Measurements from ENCODE around the gene ZNF217.
"Not testable (repeated sequence)": the region's sequence is repeated elsewhere in the genome, so short reads cannot be mapped to it uniquely, and the experiment has no call there.

Gene ZNF217

GRCh38 chr20:53622247-53623133, 28.9 kb upstream of the ZNF217 start:
- no peak for DNase-seq (ENCODE audit: low read depth in 2 of 2)

DNA sequence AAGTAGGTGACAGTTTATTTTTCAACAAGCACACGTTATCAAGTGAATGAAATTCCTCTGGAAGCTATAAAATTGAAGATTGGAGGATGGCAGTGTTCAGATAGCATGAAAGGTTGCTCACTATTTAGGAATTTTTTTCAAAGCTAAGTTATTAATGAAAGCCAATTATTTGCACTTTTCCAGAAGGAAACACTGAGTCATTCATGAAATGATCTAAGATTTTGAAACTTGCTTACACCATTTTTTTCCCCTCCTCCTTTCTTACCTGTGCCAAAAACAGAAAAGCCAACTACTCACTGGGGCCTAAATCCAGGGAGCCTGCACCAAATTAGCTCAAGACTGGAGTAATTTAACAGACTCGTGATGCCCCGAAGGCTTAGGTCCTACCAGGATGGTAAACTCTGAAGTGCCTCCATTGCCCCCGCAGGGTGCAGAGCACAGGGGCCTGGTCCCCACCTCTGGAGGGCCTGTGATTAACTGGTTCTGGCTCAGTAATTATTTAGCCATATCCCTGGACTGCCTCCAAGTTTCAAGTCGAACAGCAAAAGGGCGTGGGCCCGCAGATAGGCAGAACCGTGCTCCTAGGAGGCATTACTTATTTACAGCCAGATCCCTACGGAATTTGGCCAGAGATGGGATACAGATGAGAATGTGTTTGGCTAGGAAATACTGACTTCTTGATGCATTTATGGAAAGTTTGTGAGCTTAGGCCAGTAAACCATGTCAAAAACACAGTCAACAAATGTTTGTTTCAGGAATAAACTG, 28.0 kb upstream of the ZNF217 start:
- DNase-seq (ENCODE audit: low read depth in 2 of 2): no peak

- DNase-seq (ENCODE audit: low read depth in 2 of 2): not testable (repeated sequence)
Observed at GRCh38 chr20:53618490-53619000, 24.9 kb upstream of the ZNF217 start.

DNA sequence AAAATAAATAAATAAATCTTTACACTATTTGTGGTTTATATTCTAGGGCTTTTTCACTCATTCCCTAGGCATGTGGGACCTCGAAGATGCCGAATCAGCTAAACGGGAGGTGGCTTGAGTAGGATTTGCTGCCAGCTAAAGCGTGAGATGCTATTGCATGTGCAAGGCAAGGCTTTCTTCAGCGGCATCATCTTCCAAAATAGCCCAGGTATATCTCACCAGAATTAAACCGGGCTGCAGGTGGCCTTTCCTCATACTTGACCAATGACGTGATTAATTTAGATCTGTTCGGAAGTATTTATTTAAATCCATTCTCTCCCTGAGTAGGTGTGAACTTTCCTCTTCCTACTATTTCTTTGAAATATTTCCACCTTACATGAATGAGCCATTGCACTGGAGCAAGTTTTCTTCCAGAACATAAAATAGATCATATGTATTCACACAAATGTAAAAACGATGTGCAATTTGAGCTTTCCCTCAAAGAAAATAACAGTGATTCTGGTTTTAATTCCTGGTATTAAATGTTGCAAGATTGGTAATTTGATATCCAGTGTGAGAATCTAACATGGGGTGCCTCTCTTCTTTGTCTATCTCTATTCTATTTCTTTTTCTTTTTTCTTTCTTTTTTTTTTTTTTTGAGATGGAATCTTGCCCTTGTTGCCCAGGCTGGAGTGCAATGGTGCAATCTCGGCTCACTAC, 24.3 kb upstream of the ZNF217 start:
- no peak for DNase-seq (ENCODE audit: low read depth in 2 of 2)

DNA sequence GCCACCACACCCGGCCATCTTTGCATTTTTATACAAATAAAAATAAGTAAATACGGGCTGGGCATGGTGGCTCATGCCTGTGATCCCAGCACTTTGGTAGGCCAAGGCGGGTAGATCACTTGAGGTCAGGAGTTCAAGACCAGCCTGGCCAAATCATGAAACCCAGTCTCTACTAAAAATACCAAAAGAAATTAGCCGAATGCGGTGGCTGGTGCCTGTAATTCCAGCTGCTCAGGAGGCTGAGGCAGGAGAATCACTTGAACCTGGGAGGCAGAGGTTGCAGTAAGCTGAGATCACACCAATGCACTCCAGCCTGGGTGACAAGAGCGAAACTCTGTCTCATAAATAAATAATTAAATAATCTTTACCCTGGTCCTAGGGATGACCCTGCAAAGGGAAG, 22.9 kb upstream of the ZNF217 start:
- DNase-seq (ENCODE audit: low read depth in 2 of 2): not testable (repeated sequence)

- DNase-seq (ENCODE audit: low read depth in 2 of 2): no peak
Observed at GRCh38 chr20:53613748-53614147, 20.1 kb upstream of the ZNF217 start.

DNA sequence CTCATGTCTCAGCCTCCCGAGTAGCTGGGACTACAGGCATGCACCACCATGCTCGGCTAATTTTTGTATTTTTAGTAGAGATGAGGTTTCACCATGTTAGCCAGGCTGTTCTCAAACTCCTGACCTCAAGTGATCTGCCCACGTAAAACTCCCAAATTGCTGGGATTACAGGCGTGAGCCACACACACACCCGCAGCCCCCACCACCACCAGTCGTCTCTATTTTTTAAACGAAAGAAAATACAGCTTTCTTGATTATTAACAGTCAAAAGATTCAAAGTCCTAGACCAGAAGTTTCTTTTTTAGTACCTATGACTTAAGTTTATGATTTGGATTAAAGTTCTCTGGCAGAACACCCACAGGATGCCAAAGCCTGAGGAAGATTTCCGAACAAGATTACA, 18.6 kb upstream of the ZNF217 start:
- not testable (repeated sequence) for DNase-seq (ENCODE audit: low read depth in 2 of 2)

- no peak for DNase-seq (ENCODE audit: low read depth in 2 of 2)
Observed at GRCh38 chr20:53611449-53611894, 17.8 kb upstream of the ZNF217 start.

DNA sequence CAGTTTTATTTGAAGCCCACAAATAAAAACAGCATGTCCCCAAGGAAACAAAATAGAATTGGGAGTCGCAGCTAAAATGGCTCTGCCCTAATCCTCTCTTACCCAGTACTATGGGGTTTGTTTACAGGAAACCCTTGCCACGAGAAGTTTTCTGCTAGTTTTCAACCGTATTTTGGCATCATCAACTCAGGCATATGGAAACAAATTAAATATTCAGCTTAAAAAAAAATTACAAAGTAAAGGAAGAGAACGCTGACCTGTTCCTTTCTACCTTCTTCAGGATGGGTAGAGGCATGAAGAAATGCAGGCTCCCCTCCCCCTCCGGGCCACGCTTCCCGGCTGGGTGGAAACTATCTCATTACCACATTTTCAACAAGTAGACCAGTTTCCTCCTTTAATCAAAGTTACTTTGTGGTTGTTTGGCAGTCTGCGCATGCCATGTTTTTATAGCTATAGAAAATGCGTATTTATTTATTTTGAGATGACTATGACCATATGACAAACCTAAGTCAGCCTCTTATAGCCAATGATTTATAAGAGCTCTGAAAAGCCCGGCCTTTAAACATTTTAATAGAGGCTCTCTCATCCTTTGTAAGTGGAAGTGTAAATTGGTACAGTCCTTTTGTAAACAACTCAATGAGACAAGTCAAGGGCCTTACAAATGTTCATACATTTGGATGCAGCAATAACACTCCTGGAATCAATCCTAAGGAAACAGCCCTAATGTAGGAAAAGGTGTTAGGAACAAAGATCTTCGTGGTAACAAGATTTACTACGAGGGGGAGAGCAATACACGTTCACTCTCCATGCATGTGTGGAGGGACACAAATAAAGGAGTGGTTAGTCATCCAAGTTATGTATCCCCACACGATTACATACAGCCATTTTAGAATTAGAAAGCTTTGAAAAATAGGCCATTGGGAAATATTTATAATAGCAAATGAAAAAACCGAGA, 16.1 kb upstream of the ZNF217 start:
- DNase-seq (ENCODE audit: low read depth in 2 of 2): peak; percentile 36 to 51

DNA sequence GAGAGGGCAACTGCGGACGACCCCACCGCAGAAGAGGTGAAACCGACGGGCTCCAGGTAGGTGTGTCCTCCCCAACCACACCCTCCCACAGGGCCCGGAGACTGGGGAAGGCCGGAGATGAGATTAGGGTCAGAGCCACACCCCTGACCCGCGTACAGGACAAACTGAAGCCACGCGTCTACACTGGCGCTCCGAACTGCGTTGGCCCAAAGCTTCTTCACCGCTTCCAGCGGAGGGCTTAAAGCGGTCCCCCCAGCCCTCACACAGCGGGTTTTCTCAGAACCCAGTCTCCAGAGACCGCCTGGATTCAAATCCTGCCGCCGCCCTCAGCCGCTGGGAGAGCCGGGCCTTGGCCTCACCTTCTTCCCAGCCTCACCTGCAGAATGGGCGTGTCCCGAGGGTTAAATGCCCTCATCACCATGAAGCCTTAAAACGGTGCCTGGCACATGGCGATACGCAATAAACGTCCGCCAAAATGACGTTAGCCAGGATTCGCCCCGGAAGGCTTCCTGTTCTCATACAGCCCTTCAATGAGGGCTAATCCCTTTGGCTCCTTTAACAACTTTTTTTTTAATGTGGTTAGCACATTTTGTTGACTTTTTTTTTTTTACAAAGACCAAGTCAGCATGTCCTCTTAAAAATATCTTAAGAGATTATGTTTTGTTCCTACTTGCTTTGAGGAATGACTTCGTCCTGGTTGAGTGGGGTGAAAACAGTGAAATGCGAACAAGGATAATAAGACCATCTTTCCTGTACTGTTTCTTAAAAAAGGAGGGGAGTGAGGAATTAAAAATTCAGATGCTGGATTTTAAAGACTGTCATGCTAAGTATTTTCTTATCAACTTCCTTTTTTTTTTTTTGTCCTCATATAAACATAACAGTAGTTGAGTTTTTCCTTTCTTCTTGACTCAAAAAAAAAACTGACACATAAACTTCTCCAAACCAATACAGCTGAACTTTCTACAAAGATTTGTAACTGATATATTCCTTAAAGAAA, 15.1 kb upstream of the ZNF217 start:
- no peak for DNase-seq (ENCODE audit: low read depth in 2 of 2)

DNA sequence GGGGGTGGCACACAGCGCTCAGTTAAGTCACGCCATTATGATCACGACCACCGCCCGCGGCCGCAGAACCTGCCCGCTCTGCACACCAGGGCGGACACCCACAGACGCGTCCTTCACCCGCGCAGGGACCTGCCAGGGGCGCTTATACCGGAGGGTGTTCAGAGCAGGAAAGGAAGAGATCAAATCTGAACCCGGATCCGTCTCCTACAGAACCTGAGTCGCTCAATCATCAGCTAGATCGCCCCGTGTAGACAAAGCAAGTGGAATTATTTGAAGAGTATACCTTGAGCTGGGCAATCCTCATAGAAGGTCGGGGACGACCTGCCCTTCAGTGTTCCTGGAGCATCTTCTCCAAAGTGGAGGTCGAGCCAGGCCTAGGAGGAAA, 14.4 kb upstream of the ZNF217 start:
- no peak for DNase-seq (ENCODE audit: low read depth in 2 of 2)

DNA sequence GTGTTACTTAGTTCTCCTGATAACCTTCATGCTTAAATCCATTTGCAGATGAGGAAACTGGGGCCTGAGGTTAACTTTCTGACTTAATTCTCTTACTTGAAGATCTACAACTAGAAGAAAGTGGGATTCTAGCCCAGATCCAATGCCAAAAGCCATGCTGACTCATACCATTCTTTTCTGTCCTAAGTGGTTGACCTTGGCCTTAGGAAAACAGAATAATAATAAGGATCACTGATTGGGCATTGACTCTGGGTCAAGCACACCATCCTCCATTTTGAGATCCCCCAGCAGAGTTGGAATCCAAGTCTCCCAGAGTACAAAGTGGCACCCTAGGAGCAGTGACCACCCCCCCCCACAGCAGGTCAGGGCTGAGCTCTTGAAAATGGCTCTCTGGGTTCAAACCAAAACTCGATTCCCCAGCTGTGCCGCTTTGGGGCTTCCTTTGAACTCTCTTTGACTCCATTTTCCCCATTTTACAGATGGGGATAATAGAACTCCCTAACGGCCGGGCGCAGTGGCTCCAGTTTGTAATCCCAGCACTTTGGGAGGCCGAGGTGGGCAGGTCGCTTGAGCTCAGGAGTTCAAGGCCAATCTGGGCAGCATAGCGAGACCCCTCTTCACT, 12.8 kb upstream of the ZNF217 start:
- no peak for DNase-seq (ENCODE audit: low read depth in 2 of 2)

GRCh38 chr20:53605401-53605800, 11.8 kb upstream of the ZNF217 start:
- not testable (repeated sequence) for DNase-seq (ENCODE audit: low read depth in 2 of 2)

GRCh38 chr20:53604846-53605245, 11.2 kb upstream of the ZNF217 start:
- not testable (repeated sequence) for DNase-seq (ENCODE audit: low read depth in 2 of 2)

GRCh38 chr20:53602661-53603060, 9.0 kb upstream of the ZNF217 start:
- no peak for DNase-seq (ENCODE audit: low read depth in 2 of 2)

- no peak for DNase-seq (ENCODE audit: low read depth in 2 of 2)
Observed at GRCh38 chr20:53599910-53600632, 6.4 kb upstream of the ZNF217 start.

- no peak for DNase-seq (ENCODE audit: low read depth in 2 of 2)
Observed at GRCh38 chr20:53599378-53599777, 5.7 kb upstream of the ZNF217 start.

- no peak for DNase-seq (ENCODE audit: low read depth in 2 of 2)
Observed at GRCh38 chr20:53599044-53599362, 5.4 kb upstream of the ZNF217 start.

Measured in stimulated activated CD8-positive, alpha-beta memory T cell treated with anti-CD3 and anti-CD28 coated beads, Interleukin-7, amount 100 ng/mL, for 1 hour (primary cell).